SK-N-SH (cell line): Measurements from ENCODE around the gene CINP. TPM values are rescaled to one million over a fixed set of nuclear protein-coding genes. Genes with fewer than 3 reads are reported as not detected.

Experiments
- CTCF ChIA-PET: fragments of 300-600, 350-600 bp; formaldehyde crosslinking; extraction: SDS; loops from one replicate; lab custom pipeline; 2021; lab: Yijun Ruan, JAX
- POLR2A ChIA-PET: fragments of 350-600 bp; sonication (Branson Sonifier 250); formaldehyde crosslinking; extraction: SDS; loops from one replicate; lab custom pipeline; 2020; ENCODE audit warnings: antibody characterized with exemption, inconsistent platforms; lab: Yijun Ruan, JAX
- DNase-seq: peaks from one replicate; pipeline ENCODE4 v3.0.0; 2012
- H2AFZ ChIP-seq: fragments of 200-600 bp; sonication (generic); 2 replicates; pipeline ENCODE4 v1.8.1; 2016; ENCODE audit warnings: antibody characterized with exemption, mild to moderate bottlenecking, low read depth
- H3F3A ChIP-seq: fragments of 200-600 bp; sonication (generic); replicated peaks from 2 replicates; pipeline ENCODE3; 2016; ENCODE audit warnings: antibody characterized with exemption, mild to moderate bottlenecking; ENCODE audit not compliant: insufficient read depth
- H3K27ac ChIP-seq, 2 experiments: fragments of 200-500 bp in 1 of 2; fragments of 200-600 bp in 1 of 2; sonication (Bioruptor generic) in 1 of 2; sonication (generic), shearing (Covaris generic) in 1 of 2; 2 replicates each; pipeline versions ENCODE4 v1.5.1 to v1.6.1; 2014 to 2016; ENCODE audit warnings: low read depth in 2 of 2, inconsistent platforms in 1 of 2, low read length in 1 of 2, mild to moderate bottlenecking in 1 of 2, mixed read lengths in 1 of 2
- H3K27me3 ChIP-seq: fragments of 200-600 bp; sonication (generic), shearing (Covaris generic); 2 replicates; pipeline ENCODE4 v1.6.1; 2016; ENCODE audit warnings: mixed run types; ENCODE audit not compliant: insufficient read depth
- H3K36me3 ChIP-seq, 2 experiments: fragments of 200-500 bp in 1 of 2; fragments of 200-600 bp in 1 of 2; sonication (Bioruptor generic) in 1 of 2; sonication (generic) in 1 of 2; replicated peaks in 1 of 2; 2 replicates each; pipeline versions ENCODE3 to v1.5.1; 2014 to 2016; ENCODE audit warnings: low read length in 1 of 2, mild to moderate bottlenecking in 1 of 2; ENCODE audit not compliant: insufficient read depth in 2 of 2, control insufficient read depth in 1 of 2
- H3K4me1 ChIP-seq, 2 experiments: fragments of 200-500 bp in 1 of 2; fragments of 200-600 bp in 1 of 2; sonication (Bioruptor generic) in 1 of 2; sonication (generic), shearing (Covaris generic) in 1 of 2; 2 replicates each; pipeline versions ENCODE4 v1.5.1 to v1.6.1; 2014 to 2016; ENCODE audit warnings: low read depth in 1 of 2, low read length in 1 of 2, mixed run types in 1 of 2; ENCODE audit not compliant: insufficient read depth in 2 of 2, control insufficient read depth in 1 of 2
- H3K4me2 ChIP-seq: fragments of 200-600 bp; sonication (generic), shearing (Covaris generic); 2 replicates; pipeline ENCODE4 v1.6.1; 2017; ENCODE audit warnings: mixed run types
- H3K4me3 ChIP-seq, 2 experiments: fragments of 200-500 bp in 1 of 2; fragments of 200-600 bp in 1 of 2; sonication (Bioruptor generic) in 1 of 2; sonication (generic), shearing (Covaris generic) in 1 of 2; 2 replicates each; pipeline versions ENCODE4 v1.5.1 to v1.8.1; 2014 to 2016; ENCODE audit warnings: low read depth in 2 of 2, inconsistent platforms in 1 of 2, low read length in 1 of 2, mild to moderate bottlenecking in 1 of 2, mixed read lengths in 1 of 2, moderate library complexity in 1 of 2
- H3K79me2 ChIP-seq: fragments of 200-600 bp; sonication (generic); 2 replicates; pipeline ENCODE4 v1.8.1; 2017; ENCODE audit warnings: mild to moderate bottlenecking; ENCODE audit not compliant: insufficient read depth
- H3K9ac ChIP-seq: fragments of 200-600 bp; sonication (generic); 2 replicates; pipeline ENCODE4 v1.6.1; 2017; ENCODE audit warnings: mixed run types
- H3K9me2 ChIP-seq: fragments of 200-600 bp; sonication (generic); 2 replicates; pipeline ENCODE4 v1.6.1; 2017; ENCODE audit warnings: mixed run types
- H3K9me3 ChIP-seq: fragments of 200-600 bp; sonication (generic); 2 replicates; pipeline ENCODE4 v1.6.1; 2017; ENCODE audit warnings: mixed run types, mild to moderate bottlenecking, moderate library complexity
- H4K20me1 ChIP-seq: fragments of 200-600 bp; sonication (generic); 2 replicates; pipeline ENCODE4 v1.6.1; 2017; ENCODE audit warnings: mild to moderate bottlenecking, mixed run types; ENCODE audit not compliant: insufficient read depth
- EZH2phosphoT487 ChIP-seq: fragments of 200-600 bp; sonication (generic); IDR thresholded peaks from 2 replicates; pipeline ENCODE4 v1.6.1; 2017; ENCODE audit warnings: low read depth, mixed run types, mild to moderate bottlenecking, antibody characterized with exemption, moderate library complexity, borderline replicate concordance
- FOSL2 ChIP-seq: IDR thresholded peaks from 2 replicates; pipeline ENCODE4 v1.4.0; 2012; ENCODE audit warnings: low read depth, mild to moderate bottlenecking, moderate library complexity, borderline replicate concordance
- FOXM1 ChIP-seq: IDR thresholded peaks from 2 replicates; pipeline ENCODE4 v1.4.0; 2012; ENCODE audit warnings: low read depth, mild to moderate bottlenecking
- GABPA ChIP-seq: IDR thresholded peaks from 2 replicates; pipeline ENCODE4 v1.4.0; 2012; ENCODE audit warnings: low read depth, mild to moderate bottlenecking
- RFX5 ChIP-seq: IDR thresholded peaks from 2 replicates; pipeline ENCODE4 v1.6.1; 2012; ENCODE audit warnings: mild to moderate bottlenecking, improper control_type of control experiment, low read length
- SMC3 ChIP-seq: IDR thresholded peaks from 2 replicates; pipeline ENCODE4 v1.6.1; 2012; ENCODE audit warnings: low read depth, low read length, improper control_type of control experiment
- WGBS: methylation state at CpG from one replicate; pipeline ENCODE4 v1.1.6; 2017; ENCODE audit warnings: low lambda C conversion rate; 5-methylcytosine and 5-hydroxymethylcytosine counted together
- polyA plus RNA-seq, 3 experiments: library from polyadenylated mRNA; depleted of rRNA; stranded (reverse); fragments of >200 nt; gene quantifications; 2 replicates each; pipeline ENCODE4 v1.2.3, GENCODE V29; 2012
- TF ChIP-seq, protein P1 (sequence below): fragments of 150-350 bp; IDR thresholded peaks from 2 replicates; pipeline ENCODE4 v1.6.1; 2016; ENCODE audit warnings: mild to moderate bottlenecking, low read depth, low read length
- TF ChIP-seq, protein P2 (sequence below): IDR thresholded peaks from 2 replicates; pipeline ENCODE4 v1.4.0; 2012; ENCODE audit warnings: low read depth, borderline replicate concordance
- TF ChIP-seq, protein P3 (sequence below): IDR thresholded peaks from 2 replicates; pipeline ENCODE4 v1.4.0; 2012; ENCODE audit warnings: low read depth, borderline replicate concordance
- TF ChIP-seq, protein P4 (sequence below): IDR thresholded peaks from 2 replicates; pipeline ENCODE4; 2012
- TF ChIP-seq, protein P5 (sequence below): IDR thresholded peaks from 2 replicates; pipeline ENCODE4 v1.6.1; 2012; ENCODE audit warnings: mild to moderate bottlenecking, low read depth, low read length, moderate library complexity

Gene CINP
- polyA plus RNA-seq, 1 of the 3 experiments (the other 2 are of a cell fraction), result 50.4 TPM

DNA sequence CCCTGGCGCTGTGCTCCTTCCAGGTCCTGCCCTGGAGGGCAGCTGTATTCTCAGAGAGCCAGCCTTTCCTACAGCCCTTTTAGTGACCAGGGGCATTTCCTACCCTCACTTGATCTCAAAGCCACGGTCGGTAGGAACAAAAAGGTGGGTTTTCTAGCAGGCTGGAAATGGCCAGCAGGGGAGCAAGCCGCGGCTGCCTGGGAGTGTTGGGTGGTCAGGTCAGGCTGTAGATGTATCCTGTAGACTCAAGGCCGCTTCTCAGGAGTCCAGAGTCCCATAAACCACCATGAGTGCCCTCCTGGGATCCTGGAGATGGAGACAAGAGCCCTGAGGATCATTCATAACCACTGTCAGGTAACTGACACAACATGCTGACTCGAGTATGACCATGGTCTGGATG lies 18.6 kb downstream of the CINP start (continued):
- TF ChIP-seq, protein P1, sequence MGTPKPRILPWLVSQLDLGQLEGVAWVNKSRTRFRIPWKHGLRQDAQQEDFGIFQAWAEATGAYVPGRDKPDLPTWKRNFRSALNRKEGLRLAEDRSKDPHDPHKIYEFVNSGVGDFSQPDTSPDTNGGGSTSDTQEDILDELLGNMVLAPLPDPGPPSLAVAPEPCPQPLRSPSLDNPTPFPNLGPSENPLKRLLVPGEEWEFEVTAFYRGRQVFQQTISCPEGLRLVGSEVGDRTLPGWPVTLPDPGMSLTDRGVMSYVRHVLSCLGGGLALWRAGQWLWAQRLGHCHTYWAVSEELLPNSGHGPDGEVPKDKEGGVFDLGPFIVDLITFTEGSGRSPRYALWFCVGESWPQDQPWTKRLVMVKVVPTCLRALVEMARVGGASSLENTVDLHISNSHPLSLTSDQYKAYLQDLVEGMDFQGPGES, result no peak
- no peak for TF ChIP-seq SMC3
- TF ChIP-seq, protein P2, sequence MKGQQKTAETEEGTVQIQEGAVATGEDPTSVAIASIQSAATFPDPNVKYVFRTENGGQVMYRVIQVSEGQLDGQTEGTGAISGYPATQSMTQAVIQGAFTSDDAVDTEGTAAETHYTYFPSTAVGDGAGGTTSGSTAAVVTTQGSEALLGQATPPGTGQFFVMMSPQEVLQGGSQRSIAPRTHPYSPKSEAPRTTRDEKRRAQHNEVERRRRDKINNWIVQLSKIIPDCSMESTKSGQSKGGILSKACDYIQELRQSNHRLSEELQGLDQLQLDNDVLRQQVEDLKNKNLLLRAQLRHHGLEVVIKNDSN, result no peak

DNA sequence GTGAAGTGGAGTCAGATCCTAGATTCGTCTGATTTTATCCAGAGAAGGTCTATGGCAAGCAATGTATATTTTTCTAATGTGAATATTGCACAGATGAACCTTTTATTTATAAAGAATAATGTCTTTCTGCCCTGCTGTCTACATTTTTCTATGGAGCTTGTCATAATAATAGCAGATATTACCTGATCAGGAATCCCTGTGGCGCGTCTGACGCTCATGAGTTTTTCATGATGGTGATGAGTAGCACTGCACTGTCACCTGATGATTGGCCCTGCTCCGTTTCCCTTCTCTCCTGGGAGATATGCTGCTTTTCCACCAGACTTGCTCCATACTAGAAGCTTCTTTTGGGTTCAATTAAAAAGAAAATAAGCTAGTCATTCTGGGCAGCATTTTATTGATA lies 20.5 kb downstream of the CINP start:
- no peak for DNase-seq
- H4K20me1 ChIP-seq, result no peaks in the 10 kb centered on the region
- H3K79me2 ChIP-seq, result no peaks in the 10 kb centered on the region
- TF ChIP-seq RFX5, result no peak
- TF ChIP-seq, protein P3, sequence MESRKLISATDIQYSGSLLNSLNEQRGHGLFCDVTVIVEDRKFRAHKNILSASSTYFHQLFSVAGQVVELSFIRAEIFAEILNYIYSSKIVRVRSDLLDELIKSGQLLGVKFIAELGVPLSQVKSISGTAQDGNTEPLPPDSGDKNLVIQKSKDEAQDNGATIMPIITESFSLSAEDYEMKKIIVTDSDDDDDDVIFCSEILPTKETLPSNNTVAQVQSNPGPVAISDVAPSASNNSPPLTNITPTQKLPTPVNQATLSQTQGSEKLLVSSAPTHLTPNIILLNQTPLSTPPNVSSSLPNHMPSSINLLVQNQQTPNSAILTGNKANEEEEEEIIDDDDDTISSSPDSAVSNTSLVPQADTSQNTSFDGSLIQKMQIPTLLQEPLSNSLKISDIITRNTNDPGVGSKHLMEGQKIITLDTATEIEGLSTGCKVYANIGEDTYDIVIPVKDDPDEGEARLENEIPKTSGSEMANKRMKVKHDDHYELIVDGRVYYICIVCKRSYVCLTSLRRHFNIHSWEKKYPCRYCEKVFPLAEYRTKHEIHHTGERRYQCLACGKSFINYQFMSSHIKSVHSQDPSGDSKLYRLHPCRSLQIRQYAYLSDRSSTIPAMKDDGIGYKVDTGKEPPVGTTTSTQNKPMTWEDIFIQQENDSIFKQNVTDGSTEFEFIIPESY, result no peak
- TF ChIP-seq, protein P4, sequence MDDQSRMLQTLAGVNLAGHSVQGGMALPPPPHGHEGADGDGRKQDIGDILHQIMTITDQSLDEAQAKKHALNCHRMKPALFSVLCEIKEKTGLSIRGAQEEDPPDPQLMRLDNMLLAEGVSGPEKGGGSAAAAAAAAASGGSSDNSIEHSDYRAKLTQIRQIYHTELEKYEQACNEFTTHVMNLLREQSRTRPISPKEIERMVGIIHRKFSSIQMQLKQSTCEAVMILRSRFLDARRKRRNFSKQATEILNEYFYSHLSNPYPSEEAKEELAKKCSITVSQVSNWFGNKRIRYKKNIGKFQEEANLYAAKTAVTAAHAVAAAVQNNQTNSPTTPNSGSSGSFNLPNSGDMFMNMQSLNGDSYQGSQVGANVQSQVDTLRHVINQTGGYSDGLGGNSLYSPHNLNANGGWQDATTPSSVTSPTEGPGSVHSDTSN, result no peak
- TF ChIP-seq, protein P5, sequence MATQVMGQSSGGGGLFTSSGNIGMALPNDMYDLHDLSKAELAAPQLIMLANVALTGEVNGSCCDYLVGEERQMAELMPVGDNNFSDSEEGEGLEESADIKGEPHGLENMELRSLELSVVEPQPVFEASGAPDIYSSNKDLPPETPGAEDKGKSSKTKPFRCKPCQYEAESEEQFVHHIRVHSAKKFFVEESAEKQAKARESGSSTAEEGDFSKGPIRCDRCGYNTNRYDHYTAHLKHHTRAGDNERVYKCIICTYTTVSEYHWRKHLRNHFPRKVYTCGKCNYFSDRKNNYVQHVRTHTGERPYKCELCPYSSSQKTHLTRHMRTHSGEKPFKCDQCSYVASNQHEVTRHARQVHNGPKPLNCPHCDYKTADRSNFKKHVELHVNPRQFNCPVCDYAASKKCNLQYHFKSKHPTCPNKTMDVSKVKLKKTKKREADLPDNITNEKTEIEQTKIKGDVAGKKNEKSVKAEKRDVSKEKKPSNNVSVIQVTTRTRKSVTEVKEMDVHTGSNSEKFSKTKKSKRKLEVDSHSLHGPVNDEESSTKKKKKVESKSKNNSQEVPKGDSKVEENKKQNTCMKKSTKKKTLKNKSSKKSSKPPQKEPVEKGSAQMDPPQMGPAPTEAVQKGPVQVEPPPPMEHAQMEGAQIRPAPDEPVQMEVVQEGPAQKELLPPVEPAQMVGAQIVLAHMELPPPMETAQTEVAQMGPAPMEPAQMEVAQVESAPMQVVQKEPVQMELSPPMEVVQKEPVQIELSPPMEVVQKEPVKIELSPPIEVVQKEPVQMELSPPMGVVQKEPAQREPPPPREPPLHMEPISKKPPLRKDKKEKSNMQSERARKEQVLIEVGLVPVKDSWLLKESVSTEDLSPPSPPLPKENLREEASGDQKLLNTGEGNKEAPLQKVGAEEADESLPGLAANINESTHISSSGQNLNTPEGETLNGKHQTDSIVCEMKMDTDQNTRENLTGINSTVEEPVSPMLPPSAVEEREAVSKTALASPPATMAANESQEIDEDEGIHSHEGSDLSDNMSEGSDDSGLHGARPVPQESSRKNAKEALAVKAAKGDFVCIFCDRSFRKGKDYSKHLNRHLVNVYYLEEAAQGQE, result no peak
- TF ChIP-seq FOXM1, result no peak
- no peak for TF ChIP-seq GABPA
- TF ChIP-seq, protein P1, result no peak
- TF ChIP-seq FOSL2, result no peak
- TF ChIP-seq EZH2phosphoT487, result no peak
- peaks cover 19 to 27% of the 10 kb centered on the region in 2 experiments for H3K36me3 ChIP-seq
- no peaks in the 10 kb centered on the region for H3K27me3 ChIP-seq
- ChIA-PET POLR2A (interaction anchor here (0.8 kb wide), 1 partner anchor 10 kb away, joined by 5 read pairs; no protein-coding TSS in a partner anchor), CTCF (interaction anchor here (1.4 kb wide), 1 partner anchor 17 kb away, joined by 3 read pairs; no protein-coding TSS in a partner anchor)
- no peak overlapping the region for H3K4me2 ChIP-seq
- no peaks in the 10 kb centered on the region for H3K4me1 ChIP-seq
- no peak overlapping the region for H3K4me3 ChIP-seq
- H3K27ac ChIP-seq, result no peak overlapping the region
- peaks cover 3% of the 10 kb centered on the region for H3F3A ChIP-seq
- H3K9me2 ChIP-seq, result no peaks in the 10 kb centered on the region
- H3K9me3 ChIP-seq, result no peaks in the 10 kb centered on the region
- no peak overlapping the region for H3K9ac ChIP-seq
- 93% methylated on average over 5 of the region's 5 CpGs for WGBS
- H2AFZ ChIP-seq, result no peak overlapping the region
